Activated CD4-positive, alpha-beta T cell treated with anti-CD3 and anti-CD28 coated beads, Interleukin-2, amount 10 ng/mL, durations not matched to agents 7 days and 5 days (primary cell): ENCODE measurements around the gene FLYWCH2. TPM values are rescaled to one million over a fixed set of nuclear protein-coding genes. Genes with fewer than 3 reads are reported as not detected.

Source experiments
- CTCF ChIA-PET: fragments of 350-600 bp; sonication (Branson Sonifier 250); formaldehyde crosslinking; loops from one replicate; lab custom pipeline; 2021; ENCODE audit warnings: antibody characterized with exemption; lab: Charles Lee
- POLR2A ChIA-PET: fragments of 350-600 bp; sonication (Branson Sonifier 250); formaldehyde crosslinking; loops from one replicate; lab custom pipeline; 2021; ENCODE audit warnings: antibody characterized with exemption; lab: Charles Lee
- DNase-seq: peaks from one replicate; pipeline ENCODE4 v3.0.0-alpha.2; 2020
- H3K27ac Mint-ChIP-seq: one replicate; pipeline ENCODE4 v1.8.0; 2021; ENCODE audit warnings: mild to moderate bottlenecking, moderate library complexity, mixed read lengths
- H3K27me3 Mint-ChIP-seq: one replicate; pipeline ENCODE4 v1.8.0; 2021; ENCODE audit warnings: mixed read lengths
- H3K36me3 Mint-ChIP-seq: one replicate; pipeline ENCODE4 v1.8.0; 2021; ENCODE audit warnings: low read depth, mixed read lengths
- H3K4me1 Mint-ChIP-seq: one replicate; pipeline ENCODE4 v1.8.0; 2021; ENCODE audit warnings: mixed read lengths
- H3K4me3 Mint-ChIP-seq: one replicate; pipeline ENCODE4 v1.8.0; 2021; ENCODE audit warnings: mild to moderate bottlenecking, moderate library complexity, mixed read lengths
- H3K9me3 Mint-ChIP-seq: one replicate; pipeline ENCODE4 v1.8.0; 2021; ENCODE audit warnings: mixed read lengths
- total RNA-seq, 2 experiments: library from RNA; stranded (reverse); gene quantifications; one replicate each; pipeline ENCODE4 v1.2.3, GENCODE V29; 2021

Gene FLYWCH2
- total RNA-seq, 2 experiments from 2014 or later = 16.8 to 21.0 TPM

GRCh38 chr16:2856686-2857450 is 26.1 kb upstream of the FLYWCH2 start:
- H3K27me3 Mint-ChIP-seq = peaks cover 12% of the 10 kb centered on the region
- CTCF ChIA-PET = interaction anchor here (0.9 to 1.3 kb wide), 2 partner anchors 10 to 11 kb away, joined by 3 to 10 read pairs; no protein-coding TSS in a partner anchor
- no peak overlapping the region for H3K27ac Mint-ChIP-seq
- H3K36me3 Mint-ChIP-seq = peaks cover 7% of the 10 kb centered on the region
- POLR2A ChIA-PET = no interaction called here
- no peak for DNase-seq
- H3K4me3 Mint-ChIP-seq = no peak overlapping the region
- H3K9me3 Mint-ChIP-seq = peaks cover 17% of the 10 kb centered on the region
- peaks cover 10% of the 10 kb centered on the region for H3K4me1 Mint-ChIP-seq

GRCh38 chr16:2857451-2858244 is 25.4 kb upstream of the FLYWCH2 start, which contains the start of gene PRSS22:
Gene PRSS22 (minus strand): TSS chr16:2858170. CDS start chr16:2858104, 66 bp downstream.
- Mint-ChIP-seq H3K9me3 (peaks cover 17% of the 10 kb centered on the region), H3K4me3 (no peak within 1 kb of the TSS), H3K27me3 (peaks cover 12% of the 10 kb centered on the region), H3K36me3 (peaks cover 7% of the 10 kb centered on the region), H3K27ac (no peak within 1 kb of the TSS), H3K4me1 (peaks cover 10% of the 10 kb centered on the region)
- no peak for DNase-seq
- CTCF ChIA-PET = no interaction called here
- POLR2A ChIA-PET = no interaction called here

DNA sequence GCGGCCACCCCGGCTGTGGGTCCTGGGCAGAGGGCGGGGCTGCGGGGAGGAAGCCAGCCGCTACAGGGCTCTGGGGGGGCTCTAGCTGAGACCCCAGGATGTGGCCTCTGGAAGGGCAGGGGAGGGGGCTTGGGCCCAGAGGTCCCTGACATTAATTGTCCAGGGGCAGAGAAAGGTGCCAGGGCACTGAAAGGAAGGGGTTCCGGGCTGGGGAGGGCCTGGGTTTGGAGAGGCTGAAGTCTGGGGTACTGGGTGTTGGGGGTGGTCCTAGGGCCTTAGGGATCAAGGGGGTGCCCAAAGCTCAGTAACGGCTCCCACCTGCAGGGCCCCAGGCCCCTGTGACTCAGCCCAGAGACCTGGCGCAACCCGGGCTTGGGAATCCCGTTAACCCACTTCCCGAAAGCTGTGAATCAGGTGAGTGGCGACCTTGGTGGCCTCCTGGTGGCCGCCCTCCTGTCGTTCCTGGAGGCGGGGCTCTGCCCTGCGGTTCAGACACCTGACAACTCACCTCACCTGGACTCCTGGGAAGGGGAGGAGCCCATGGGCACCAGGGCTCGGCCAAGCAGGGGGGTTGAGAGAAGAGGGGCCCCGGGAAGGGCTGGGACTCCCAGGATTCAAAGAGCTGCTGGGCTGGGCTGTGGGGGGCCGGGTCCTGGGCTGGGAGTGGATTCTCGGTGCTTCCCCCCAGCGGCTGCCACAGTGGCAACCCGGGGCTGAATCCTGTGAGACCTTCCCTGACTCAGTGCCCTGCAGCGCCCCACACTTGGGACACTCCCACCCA is 24.6 kb upstream of the FLYWCH2 start:
- peaks cover 10% of the 10 kb centered on the region for H3K4me1 Mint-ChIP-seq
- no peak for DNase-seq
- no peak overlapping the region for H3K27ac Mint-ChIP-seq
- peaks cover 12% of the 10 kb centered on the region for H3K27me3 Mint-ChIP-seq
- ChIA-PET CTCF (no interaction called here), POLR2A (no interaction called here)
- peaks cover 17% of the 10 kb centered on the region for H3K9me3 Mint-ChIP-seq
- no peak overlapping the region for H3K4me3 Mint-ChIP-seq
- H3K36me3 Mint-ChIP-seq = peaks cover 7% of the 10 kb centered on the region

GRCh38 chr16:2859686-2860265 is 23.2 kb upstream of the FLYWCH2 start:
- Mint-ChIP-seq H3K9me3 (peaks cover 8% of the 10 kb centered on the region), H3K36me3 (no peaks in the 10 kb centered on the region), H3K4me3 (no peak overlapping the region), H3K27ac (no peak overlapping the region), H3K4me1 (peaks cover 7% of the 10 kb centered on the region), H3K27me3 (peaks cover 18% of the 10 kb centered on the region)
- no peak for DNase-seq
- ChIA-PET CTCF (no interaction called here), POLR2A (no interaction called here)

GRCh38 chr16:2860826-2861567 is 22.0 kb upstream of the FLYWCH2 start:
- ChIA-PET CTCF (no interaction called here), POLR2A (no interaction called here)
- DNase-seq = no peak
- Mint-ChIP-seq H3K9me3 (peaks cover 6% of the 10 kb centered on the region), H3K36me3 (no peaks in the 10 kb centered on the region), H3K4me3 (no peak overlapping the region), H3K27ac (no peak overlapping the region), H3K4me1 (peaks cover 7% of the 10 kb centered on the region), H3K27me3 (peaks cover 18% of the 10 kb centered on the region)

- Mint-ChIP-seq H3K4me1 (peaks cover 23% of the 10 kb centered on the region), H3K9me3 (peaks cover 6% of the 10 kb centered on the region), H3K27me3 (peaks cover 9% of the 10 kb centered on the region), H3K4me3 (no peak overlapping the region), H3K36me3 (no peaks in the 10 kb centered on the region), H3K27ac (no peak overlapping the region)
- DNase-seq = no peak
- ChIA-PET POLR2A (no interaction called here), CTCF (interaction anchor here (1.2 to 2.3 kb wide), 2 partner anchors 9 to 27 kb away, joined by 3 to 12 read pairs; no protein-coding TSS in a partner anchor)
Observed at GRCh38 chr16:2865651-2866050, 17.4 kb upstream of the FLYWCH2 start.

DNA sequence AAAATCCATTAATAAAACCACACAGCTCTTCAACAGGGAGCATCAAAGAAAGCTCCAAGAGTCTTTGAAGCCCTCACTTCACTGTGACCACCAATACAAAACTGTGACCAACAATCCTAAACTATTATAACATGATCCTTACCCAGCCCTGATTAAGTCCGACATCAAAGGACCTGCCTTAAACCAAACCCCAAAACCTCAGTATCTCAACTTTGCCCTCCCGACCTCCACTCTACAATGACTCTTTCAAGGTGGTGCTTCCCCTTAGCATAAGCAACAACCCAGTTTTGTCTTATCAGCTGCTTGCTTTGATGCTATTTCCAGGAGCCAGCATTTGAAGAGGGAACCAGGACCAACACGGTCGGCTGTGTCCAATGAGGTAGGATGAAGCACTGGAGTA is 16.6 kb upstream of the FLYWCH2 start:
- Mint-ChIP-seq H3K36me3 (no peaks in the 10 kb centered on the region), H3K9me3 (peaks cover 1% of the 10 kb centered on the region), H3K4me3 (no peak overlapping the region), H3K4me1 (peaks cover 23% of the 10 kb centered on the region), H3K27me3 (peaks cover 6% of the 10 kb centered on the region), H3K27ac (peak overlapping the region; percentile 20)
- no peak for DNase-seq
- ChIA-PET CTCF (interaction anchor here (0.9 to 2.3 kb wide), 3 partner anchors 10 to 27 kb away, joined by 3 to 12 read pairs (median 4); no protein-coding TSS in a partner anchor), POLR2A (interaction anchor here (0.7 kb wide), 1 partner anchor 82 kb away, joined by 3 read pairs; no protein-coding TSS in a partner anchor)

GRCh38 chr16:2867661-2867986 is 15.4 kb upstream of the FLYWCH2 start:
- Mint-ChIP-seq H3K4me1 (peaks cover 23% of the 10 kb centered on the region), H3K27ac (peak overlapping the region; percentile 74), H3K4me3 (peak overlapping the region; percentile 76), H3K27me3 (peaks cover 6% of the 10 kb centered on the region), H3K36me3 (no peaks in the 10 kb centered on the region), H3K9me3 (no peaks in the 10 kb centered on the region)
- DNase-seq = no peak
- ChIA-PET POLR2A (no interaction called here), CTCF (interaction anchor here (0.6 to 1.8 kb wide), 29 partner anchors 11 to 1654 kb away, joined by 3 to 18 read pairs (median 4); partner anchors contain the start of genes AMDHD2, CLDN6, FLYWCH1 and FLYWCH2)

GRCh38 chr16:2867987-2868789 is 14.8 kb upstream of the FLYWCH2 start:
- POLR2A ChIA-PET = no interaction called here
- Mint-ChIP-seq H3K9me3 (no peaks in the 10 kb centered on the region), H3K4me1 (peaks cover 23% of the 10 kb centered on the region), H3K27me3 (peaks cover 6% of the 10 kb centered on the region), H3K4me3 (peak overlapping the region; percentile 76), H3K27ac (peak overlapping the region; percentile 74), H3K36me3 (no peaks in the 10 kb centered on the region)
- CTCF ChIA-PET = interaction anchor here (0.6 to 1.8 kb wide), 37 partner anchors 10 to 1654 kb away, joined by 3 to 18 read pairs (median 4); partner anchors contain the start of genes AMDHD2, CLDN6, FLYWCH1 and FLYWCH2
- peak; percentile 93 for DNase-seq

- ChIA-PET POLR2A (no interaction called here), CTCF (interaction anchor here (1.0 to 1.5 kb wide), 2 partner anchors 33 to 41 kb away, joined by 4 read pairs; no protein-coding TSS in a partner anchor)
- no peaks in the 10 kb centered on the region for H3K9me3 Mint-ChIP-seq
- H3K36me3 Mint-ChIP-seq = no peaks in the 10 kb centered on the region
- no peak overlapping the region for H3K4me3 Mint-ChIP-seq
- H3K27me3 Mint-ChIP-seq = peaks cover 4% of the 10 kb centered on the region
- H3K4me1 Mint-ChIP-seq = peaks cover 26% of the 10 kb centered on the region
- no peak for DNase-seq
- H3K27ac Mint-ChIP-seq = no peak overlapping the region
Observed at GRCh38 chr16:2871926-2872325, 11.1 kb upstream of the FLYWCH2 start.
